ENCODE results near the gene CNTLN.

The CNTLN gene

GRCh38 chr9:17536027-17536426, 401.2 kb downstream of the CNTLN start:
- Histone ChIP-seq H3K27me3 (ENCODE audit: control insufficient read depth, insufficient read depth, low read length) (no peaks in the 10 kb centered on the region), H3K4me1 (ENCODE audit: control insufficient read depth, insufficient read depth, low read length) (no peaks in the 10 kb centered on the region), H3K9me3 (ENCODE audit: control insufficient read depth, low read length) (no peaks in the 10 kb centered on the region), H3K4me3 (ENCODE audit: low read length) (no peak overlapping the region), H3K36me3 (ENCODE audit: control insufficient read depth, insufficient read depth, low read length) (no peaks in the 10 kb centered on the region), H3K9ac (ENCODE audit: low read length) (no peak overlapping the region)

- Histone ChIP-seq H3K36me3 (ENCODE audit: control insufficient read depth, insufficient read depth, low read length) (no peaks in the 10 kb centered on the region), H3K4me1 (ENCODE audit: control insufficient read depth, insufficient read depth, low read length) (no peaks in the 10 kb centered on the region), H3K27me3 (ENCODE audit: control insufficient read depth, insufficient read depth, low read length) (no peaks in the 10 kb centered on the region), H3K9me3 (ENCODE audit: control insufficient read depth, low read length) (no peaks in the 10 kb centered on the region), H3K4me3 (ENCODE audit: low read length) (no peak overlapping the region), H3K9ac (ENCODE audit: low read length) (no peak overlapping the region)
These were observed 416.2 kb downstream of the CNTLN start for GRCh38 chr9:17551023-17551422.
